NCI-H524 (cell line): ENCODE data around the gene JPH2.
A peak's percentile ranks its signal among the peaks of the same experiment; 100 is the strongest.
"Not testable (repeated sequence)": the region's sequence is repeated elsewhere in the genome, so short reads cannot be mapped to it uniquely, and the experiment has no call there.

Experiments used
- DNase-seq, 2 experiments: peaks; one replicate each; lab custom pipeline; 2025; lab: John Stamatoyannopoulos, UW

The JPH2 gene

GRCh38 chr20:44159125-44159524 lies 27.9 kb downstream of the JPH2 start:
- no peak for DNase-seq

- DNase-seq, result peak; percentile 23 to 29
These were observed 29.9 kb downstream of the JPH2 start for GRCh38 chr20:44157061-44157460.

- no peak for DNase-seq
These were observed 32.4 kb downstream of the JPH2 start for GRCh38 chr20:44154521-44155001.

- no peak for DNase-seq
These were observed 33.3 kb downstream of the JPH2 start for GRCh38 chr20:44153636-44154043.

GRCh38 chr20:44151621-44152416 lies 35.2 kb downstream of the JPH2 start:
- DNase-seq, result no peak

- no peak for DNase-seq
These were observed 40.7 kb downstream of the JPH2 start for GRCh38 chr20:44146272-44146671.

GRCh38 chr20:44145131-44145775 lies 41.7 kb downstream of the JPH2 start:
- DNase-seq, result no peak

GRCh38 chr20:44143936-44144335 lies 43.1 kb downstream of the JPH2 start:
- no peak for DNase-seq

GRCh38 chr20:44142413-44142812 lies 44.6 kb downstream of the JPH2 start:
- no peak for DNase-seq

GRCh38 chr20:44141873-44142272 lies 45.1 kb downstream of the JPH2 start:
- DNase-seq, result no peak

GRCh38 chr20:44138867-44139266 lies 48.1 kb downstream of the JPH2 start:
- DNase-seq, result no peak

GRCh38 chr20:44137266-44137801 lies 49.7 kb downstream of the JPH2 start:
- no peak for DNase-seq

GRCh38 chr20:44136579-44137265 lies 50.3 kb downstream of the JPH2 start:
- DNase-seq, result no peak

- DNase-seq, result no peak
These were observed 51.4 kb downstream of the JPH2 start for GRCh38 chr20:44135417-44136204.

- DNase-seq, result no peak
These were observed 52.0 kb downstream of the JPH2 start for GRCh38 chr20:44135012-44135412.

- no peak for DNase-seq
These were observed 53.6 kb downstream of the JPH2 start for GRCh38 chr20:44133424-44133823.

GRCh38 chr20:44131704-44132103 lies 55.3 kb downstream of the JPH2 start:
- no peak for DNase-seq

GRCh38 chr20:44129911-44130718 lies 56.9 kb downstream of the JPH2 start:
- DNase-seq, result no peak

- not testable (repeated sequence) for DNase-seq
These were observed 57.7 kb downstream of the JPH2 start for GRCh38 chr20:44129300-44129699.

- DNase-seq, result no peak
These were observed 60.5 kb downstream of the JPH2 start for GRCh38 chr20:44126445-44126844.
